Heart left ventricle (tissue), 16 donors: ENCODE data around the gene SEC24C. TPM values are rescaled to one million over a fixed set of nuclear protein-coding genes. Genes with fewer than 3 reads are reported as not detected.
A peak's percentile ranks its signal among the peaks of the same experiment; 100 is the strongest.

Source experiments
- ATAC-seq, 4 donors: fragments of 200-7000 bp; cut with Tn5 transposase; one replicate each; pipeline ENCODE4 v1.9.1; 2020 to 2022; ENCODE audit warnings: moderate library complexity in 4 of 4, mild to moderate bottlenecking in 3 of 4, moderate number of reproducible peaks in 1 of 4
- DNase-seq, 5 donors: peaks; one replicate each; pipeline ENCODE4 v3.0.0-alpha.2; 2020
- H3K27ac ChIP-seq, 12 donors: fragments of 200-600 bp; sonication (generic) in 4 of 12; one replicate each; pipeline versions ENCODE4 v1.5.0 to v1.8.0; 2016 to 2022; ENCODE audit warnings: mild to moderate bottlenecking in 2 of 12
- H3K27me3 ChIP-seq, 9 donors: fragments of 200-600 bp; sonication (generic) in 2 of 9; one replicate each; pipeline versions ENCODE4 v1.5.1 to v1.8.0; 2016 to 2022; ENCODE audit warnings: mild to moderate bottlenecking in 3 of 9
- H3K36me3 ChIP-seq, 9 donors: fragments of 200-600 bp; sonication (generic) in 2 of 9; one replicate each; pipeline versions ENCODE4 v1.5.0 to v1.8.0; 2018 to 2022; ENCODE audit warnings: mild to moderate bottlenecking in 2 of 9
- H3K4me1 ChIP-seq, 12 donors: fragments of 200-600 bp; sonication (generic) in 4 of 12; one replicate each; pipeline versions ENCODE4 v1.5.0 to v1.8.0; 2016 to 2022; ENCODE audit warnings: mild to moderate bottlenecking in 3 of 12
- H3K4me3 ChIP-seq, 12 donors: fragments of 200-600 bp; sonication (generic) in 4 of 12; one replicate each; pipeline versions ENCODE4 v1.5.0 to v1.8.0; 2017 to 2022; ENCODE audit warnings: mild to moderate bottlenecking in 9 of 12, moderate library complexity in 4 of 12
- H3K9me3 ChIP-seq, 12 donors: fragments of 200-600 bp; sonication (generic) in 4 of 12; one replicate each; pipeline versions ENCODE4 v1.5.0 to v1.8.0; 2016 to 2022; ENCODE audit warnings: mild to moderate bottlenecking in 1 of 12
- POLR2A ChIP-seq, 2 donors: fragments of 450-650 bp; IDR thresholded peaks; one replicate each; pipeline ENCODE4 v1.6.1; 2017; ENCODE audit warnings: antibody characterized with exemption in 2 of 2, mild to moderate bottlenecking in 2 of 2, moderate library complexity in 2 of 2
- WGBS, 4 donors: extraction: QIAGEN DNeasy Blood & Tissue Kit in 2 of 4; methylation state at CpG; one replicate each; pipeline versions ENCODE4 v1.1.5 to v1.1.7; 2013 to 2018; 5-methylcytosine and 5-hydroxymethylcytosine counted together
- intact Hi-C, 10 donors: fragments of 100-400 bp; cut with DNase I; formaldehyde crosslinking; loops; one replicate each; pipeline versions ENCODE4 v1.11.1 to v1.14.2; 2022
- polyA plus RNA-seq, 2 donors: library from polyadenylated mRNA; stranded (reverse); fragments of 200-250 nt; gene quantifications; one replicate each; pipeline ENCODE4 v1.2.3, GENCODE V29; 2013
- total RNA-seq, 9 donors: library from RNA; depleted of rRNA in 2 of 9; stranded (reverse); fragments of >200 nt in 2 of 9; fragmentation: NEBNext Ultra II Directional in 3 of 9; extraction: Animal tissue kit (Norgen Biotek cat#: 25700) in 3 of 9; gene quantifications; one replicate each; pipeline versions ENCODE4 v1.1.0 to v1.2.4, GENCODE V29; 2016 to 2023
- TF ChIP-seq, protein P1 (sequence below), 12 donors: fragments of 200-600 bp; sonication (generic) in 4 of 12; IDR thresholded peaks; one replicate each; pipeline versions ENCODE4 v1.5.0 to v1.8.0; 2018 to 2022; ENCODE audit warnings: antibody characterized with exemption in 12 of 12, mild to moderate bottlenecking in 5 of 12
- donor health status: ischemic (EF 13 %, LVEDD 7.1; RV severe dilation, severe dysfunction).
- donor health status: healthy with polysubstance abuse.
- donor health status: DM: no; HTN: yes; CAD: no.
- donor health status: DM: no; HTN: no; CAD: no.
- donor health status: ischemic (EF 25% LVEDD 6.9; RV normal size, moderate dysfunction).
- donor health status: ischemic (EF 25% LVEDD 5.7; RV mildly dilated, moderate dysfunction).
- donor health status: healthy.
- donor health status: DM: yes; HTN: yes; CAD: no.
- donor health status: ischemic (EF 35%, LVEDD 5.7; RV mildly dilated, moderate dysfunction).
- donor health status: nonischemic (EF 11% LVEDD 7.7; RV severe dilation, severe dysfunction).
- donor health status: DM: yes; HTN: yes; CAD: no.
- donor health status: PGD.
- donor health status: ischemic (EF 29% LVEDD 5.4; RV normal size, mild dysfunction).
- donor health status: nonischemic (EF 23%, LVEDD 6.1; RV moderate dilation, normal function).

Gene SEC24C
- total and polyA plus RNA-seq, 11 donors, result 26.4 to 65.5 (median 49.5) TPM

DNA sequence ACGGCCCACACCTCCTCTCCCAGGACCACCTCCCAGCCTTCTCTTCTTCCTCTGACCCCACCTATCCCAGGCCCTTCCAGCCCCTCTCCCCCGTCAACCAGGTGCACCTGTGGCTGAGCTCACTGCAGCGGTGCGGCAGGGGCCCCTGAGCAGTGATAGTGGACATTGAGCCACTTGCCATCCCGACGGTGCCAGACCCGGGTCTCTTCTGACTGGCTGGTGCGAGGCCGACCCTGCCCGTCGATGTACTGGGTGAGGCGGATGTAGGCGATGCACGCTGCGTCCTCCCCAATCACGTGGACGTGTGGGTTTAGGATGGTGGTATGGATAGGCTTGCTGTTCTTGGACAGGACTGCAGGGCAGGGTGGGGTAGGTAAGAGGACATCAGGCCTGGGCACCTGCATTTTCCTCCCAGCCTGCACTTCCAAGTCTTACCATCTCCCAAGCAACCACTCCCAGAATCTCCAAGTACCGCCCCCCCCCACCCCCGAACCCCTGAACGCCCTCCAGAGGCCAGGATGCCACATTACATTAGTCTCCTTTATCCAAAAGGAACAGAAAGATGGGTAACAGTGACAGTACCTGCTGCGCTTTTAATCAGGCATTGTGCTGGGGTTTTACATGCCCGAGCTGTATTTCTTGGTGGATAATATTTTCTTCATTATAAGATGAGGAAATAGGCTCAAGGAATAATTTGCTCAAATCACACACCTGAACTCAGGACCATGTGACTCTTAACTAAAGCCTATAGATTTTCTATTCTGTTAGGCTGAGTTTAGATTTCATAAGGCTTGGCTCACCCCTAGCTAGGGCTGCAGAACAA is 70.9 kb downstream of the SEC24C start:
- Histone ChIP-seq H3K27ac (peak overlapping the region in 5 of 12 donors; percentile 55 to 85 (median 64)), H3K9me3 (no peaks in the 10 kb centered on the region), H3K27me3 (no peaks in the 10 kb centered on the region), H3K4me1 (peaks cover 0 to 64% (median 8%) of the 10 kb centered on the region in 12 donors), H3K4me3 (no peak overlapping the region), H3K36me3 (peaks cover 0 to 35% (median 24%) of the 10 kb centered on the region in 9 donors)
- ATAC-seq (no peak), DNase-seq (no peak)
- 84 to 87% (median 85%) methylated on average over 22 of the region's 22 CpGs for WGBS, 4 donors
- intact Hi-C loops, result no loop called here
- TF ChIP-seq POLR2A (IDR thresholded peaks at IDR 0.05), result no peak
- TF ChIP-seq, protein P1, sequence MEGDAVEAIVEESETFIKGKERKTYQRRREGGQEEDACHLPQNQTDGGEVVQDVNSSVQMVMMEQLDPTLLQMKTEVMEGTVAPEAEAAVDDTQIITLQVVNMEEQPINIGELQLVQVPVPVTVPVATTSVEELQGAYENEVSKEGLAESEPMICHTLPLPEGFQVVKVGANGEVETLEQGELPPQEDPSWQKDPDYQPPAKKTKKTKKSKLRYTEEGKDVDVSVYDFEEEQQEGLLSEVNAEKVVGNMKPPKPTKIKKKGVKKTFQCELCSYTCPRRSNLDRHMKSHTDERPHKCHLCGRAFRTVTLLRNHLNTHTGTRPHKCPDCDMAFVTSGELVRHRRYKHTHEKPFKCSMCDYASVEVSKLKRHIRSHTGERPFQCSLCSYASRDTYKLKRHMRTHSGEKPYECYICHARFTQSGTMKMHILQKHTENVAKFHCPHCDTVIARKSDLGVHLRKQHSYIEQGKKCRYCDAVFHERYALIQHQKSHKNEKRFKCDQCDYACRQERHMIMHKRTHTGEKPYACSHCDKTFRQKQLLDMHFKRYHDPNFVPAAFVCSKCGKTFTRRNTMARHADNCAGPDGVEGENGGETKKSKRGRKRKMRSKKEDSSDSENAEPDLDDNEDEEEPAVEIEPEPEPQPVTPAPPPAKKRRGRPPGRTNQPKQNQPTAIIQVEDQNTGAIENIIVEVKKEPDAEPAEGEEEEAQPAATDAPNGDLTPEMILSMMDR (IDR thresholded peaks at IDR 0.05), result peak in 1 of 12 donors; percentile 12

DNA sequence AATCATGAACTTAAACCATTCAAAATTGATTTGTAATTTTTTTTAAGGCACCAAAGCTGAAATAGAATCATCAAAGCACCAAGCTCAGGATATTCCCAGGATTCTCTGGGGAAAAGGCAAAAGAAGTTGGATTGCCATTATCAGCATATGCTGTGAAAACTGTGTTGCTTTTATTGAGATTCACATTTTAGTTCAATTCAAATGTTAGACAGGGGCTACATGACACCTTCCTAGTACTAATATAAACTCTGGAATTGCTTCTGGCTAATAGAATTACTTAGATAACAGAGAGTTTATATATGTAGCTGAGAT is 71.5 kb downstream of the SEC24C start:
- Histone ChIP-seq H3K27ac (peak overlapping the region in 8 of 12 donors; percentile 18 to 85 (median 56)), H3K36me3 (peaks cover 0 to 35% (median 24%) of the 10 kb centered on the region in 9 donors), H3K27me3 (no peaks in the 10 kb centered on the region), H3K4me3 (peak overlapping the region in 1 of 12 donors; percentile 7), H3K4me1 (peaks cover 0 to 59% (median 4%) of the 10 kb centered on the region in 12 donors), H3K9me3 (no peaks in the 10 kb centered on the region)
- no peak for DNase-seq
- no peak for TF ChIP-seq POLR2A (IDR thresholded peaks at IDR 0.05)
- TF ChIP-seq, protein P1 (IDR thresholded peaks at IDR 0.05), result no peak
- intact Hi-C loops, result no loop called here
- no peak for ATAC-seq

DNA sequence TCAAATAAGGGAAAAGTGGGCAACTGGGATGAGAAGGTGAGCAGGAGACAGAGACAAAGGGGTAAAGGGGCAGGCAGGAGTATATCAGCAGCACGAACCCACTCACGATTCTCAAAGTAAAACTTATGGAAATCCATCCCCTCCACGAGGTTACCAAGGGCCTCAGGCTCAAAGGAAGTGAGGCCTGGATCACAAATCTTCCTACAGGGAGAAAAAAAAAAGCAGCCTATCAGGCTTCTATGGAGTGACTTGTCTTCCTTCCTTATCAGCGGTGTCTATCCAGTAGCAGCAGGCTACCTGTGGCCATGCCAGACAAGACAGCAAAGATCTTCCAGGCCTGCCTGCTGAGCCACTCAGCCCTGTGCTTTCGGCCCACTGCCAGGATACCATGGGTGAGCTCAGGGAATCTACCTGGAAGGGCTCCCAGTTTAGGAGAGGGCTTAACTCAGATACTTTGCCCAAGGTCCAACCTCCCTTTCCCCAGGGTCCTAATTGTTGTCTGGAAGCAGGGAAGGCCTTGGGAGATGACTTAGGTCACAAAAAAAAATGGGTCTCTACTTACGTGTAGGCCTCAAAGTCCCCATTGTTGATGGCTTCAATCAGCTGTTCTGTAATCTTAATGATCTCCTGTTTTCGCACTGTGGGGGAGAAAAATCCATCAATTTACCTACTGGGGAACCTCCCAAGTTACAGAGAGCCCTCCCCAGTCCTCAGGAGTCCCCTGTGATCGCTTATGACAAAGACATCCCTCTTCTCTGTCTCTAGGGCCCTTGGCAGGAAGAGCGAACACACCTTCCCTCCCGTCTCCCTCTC is 73.0 kb downstream of the SEC24C start:
- intact Hi-C loops, result no loop called here
- no peak for DNase-seq
- no peak for ATAC-seq
- H3K4me1 ChIP-seq, result peaks cover 0 to 56% (median 3%) of the 10 kb centered on the region in 12 donors
- WGBS, 4 donors, result 83 to 87% (median 85%) methylated on average over 10 of the region's 10 CpGs
- H3K9me3 ChIP-seq, result no peaks in the 10 kb centered on the region
- H3K36me3 ChIP-seq, result peaks cover 0 to 47% (median 33%) of the 10 kb centered on the region in 9 donors
- H3K27me3 ChIP-seq, result no peaks in the 10 kb centered on the region
- H3K27ac ChIP-seq, result peak overlapping the region in 7 of 12 donors; percentile 32 to 85 (median 55)
- no peak for TF ChIP-seq POLR2A (IDR thresholded peaks at IDR 0.05)
- TF ChIP-seq, protein P1 (IDR thresholded peaks at IDR 0.05), result no peak
- no peak overlapping the region for H3K4me3 ChIP-seq

DNA sequence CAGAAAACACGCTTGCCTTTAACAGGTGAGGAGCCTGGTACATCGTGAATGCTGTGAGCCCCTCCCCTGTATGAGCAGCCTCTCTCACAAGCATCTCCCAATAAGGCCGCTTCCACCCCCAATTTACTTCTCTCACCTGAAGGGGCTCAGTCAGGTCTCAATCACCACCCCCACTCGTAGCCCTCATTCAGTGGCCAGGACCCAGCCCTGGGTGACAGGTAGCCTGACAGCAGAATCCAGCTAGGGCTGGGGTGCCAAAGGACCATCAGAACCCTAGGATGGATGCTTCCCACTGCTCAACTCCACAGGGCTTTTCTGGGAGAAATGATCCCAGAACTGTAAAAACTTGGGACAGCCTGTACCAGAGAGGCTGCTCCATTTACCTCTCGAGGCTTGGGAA is 73.7 kb downstream of the SEC24C start:
- H3K36me3 ChIP-seq, result peaks cover 0 to 53% (median 33%) of the 10 kb centered on the region in 9 donors
- intact Hi-C loops, result no loop called here
- ATAC-seq, result no peak
- H3K4me3 ChIP-seq, result no peak overlapping the region
- no peak for DNase-seq
- no peak for TF ChIP-seq POLR2A (IDR thresholded peaks at IDR 0.05)
- TF ChIP-seq, protein P1 (IDR thresholded peaks at IDR 0.05), result no peak
- H3K27ac ChIP-seq, result peak overlapping the region in 2 of 12 donors; percentile 6 to 24
- WGBS, 4 donors, result 88 to 97% (median 93%) methylated on average over 5 of the region's 5 CpGs
- H3K4me1 ChIP-seq, result peaks cover 0 to 52% (median 1%) of the 10 kb centered on the region in 12 donors
- no peaks in the 10 kb centered on the region for H3K27me3 ChIP-seq
- no peaks in the 10 kb centered on the region for H3K9me3 ChIP-seq
